SK-N-SH treated with all-trans-retinoic acid at 6 μM for 48 hours (cell line): ENCODE results near the gene SLC22A12.

Experiments
- ARNTL ChIP-seq: fragments of 450-650 bp; formaldehyde crosslinking; IDR thresholded peaks from 2 replicates; pipeline ENCODE4 v1.5.0; 2020; ENCODE audit warnings: low read depth, mild to moderate bottlenecking, moderate library complexity, borderline replicate concordance
- BACH2 ChIP-seq: fragments of 250-450 bp; sonication (Bioruptor Pico); IDR thresholded peaks from 2 replicates; pipeline ENCODE4 v1.9.0; 2021; ENCODE audit warnings: mild to moderate bottlenecking, borderline replicate concordance
- CSDC2 ChIP-seq: fragments of 250-450 bp; sonication (Bioruptor Pico); IDR thresholded peaks from 2 replicates; pipeline ENCODE4 v1.5.0; 2020; ENCODE audit warnings: mild to moderate bottlenecking, moderate library complexity
- ISL1 ChIP-seq: fragments of 250-450 bp; sonication (Bioruptor Pico); IDR thresholded peaks from 2 replicates; pipeline ENCODE4 v2.1.2; 2022; ENCODE audit warnings: mild to moderate bottlenecking, moderate library complexity
- PATZ1 ChIP-seq: fragments of 250-450 bp; sonication (Bioruptor Pico); IDR thresholded peaks from 2 replicates; pipeline ENCODE4 v1.8.0; 2020; ENCODE audit warnings: mild to moderate bottlenecking, moderate library complexity, borderline replicate concordance
- POU6F1 ChIP-seq: fragments of 250-450 bp; sonication (Bioruptor Pico); IDR thresholded peaks from 2 replicates; pipeline ENCODE4 v1.8.0; 2021; ENCODE audit warnings: low read depth, mild to moderate bottlenecking, moderate library complexity, borderline replicate concordance
- RARB ChIP-seq: fragments of 250-450 bp; sonication (Bioruptor Pico); IDR thresholded peaks from 2 replicates; pipeline ENCODE4 v1.8.0; 2021; ENCODE audit warnings: mild to moderate bottlenecking, moderate library complexity
- ZC3H10 ChIP-seq: fragments of 250-450 bp; sonication (Bioruptor Pico); IDR thresholded peaks from 2 replicates; pipeline ENCODE4 v1.5.1; 2021; ENCODE audit warnings: mild to moderate bottlenecking, moderate library complexity
- ZFP3 ChIP-seq: fragments of 250-450 bp; sonication (Bioruptor Pico); IDR thresholded peaks from 2 replicates; pipeline ENCODE4 v1.5.0; 2020; ENCODE audit warnings: mild to moderate bottlenecking, moderate library complexity
- ZFP30 ChIP-seq: fragments of 450-650 bp; formaldehyde crosslinking; IDR thresholded peaks from 2 replicates; pipeline ENCODE4 v1.5.0; 2022; ENCODE audit warnings: mild to moderate bottlenecking, moderate library complexity
- TF ChIP-seq, protein P1 (sequence below): fragments of 250-450 bp; sonication (Bioruptor Pico); IDR thresholded peaks from 2 replicates; pipeline ENCODE4 v1.5.0; 2020; ENCODE audit warnings: mild to moderate bottlenecking, moderate library complexity
- TF ChIP-seq, protein P2 (sequence below): fragments of 250-450 bp; sonication (Bioruptor Pico); IDR thresholded peaks from 2 replicates; pipeline ENCODE4 v1.5.1; 2020; ENCODE audit warnings: low read depth, mild to moderate bottlenecking, moderate library complexity

DNA sequence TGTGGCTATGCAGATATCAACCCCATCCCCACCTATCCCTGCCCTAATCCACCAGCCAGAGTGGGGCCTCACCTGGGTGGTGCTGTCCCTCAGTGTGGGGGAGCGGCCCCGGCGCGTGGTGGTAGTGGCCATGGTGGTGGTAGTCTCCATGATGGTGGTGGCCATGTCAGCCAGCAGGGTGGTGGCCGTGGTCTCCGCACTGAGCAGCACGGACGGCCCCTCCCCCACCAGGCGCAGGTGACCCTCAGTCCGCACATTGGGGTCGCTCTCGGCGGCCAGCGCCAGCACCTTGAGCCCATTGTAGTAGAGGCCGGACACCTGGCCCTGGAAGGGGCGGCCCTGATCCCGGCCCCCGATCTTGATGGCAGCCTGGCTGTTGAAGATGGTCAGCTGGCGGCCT is 31.7 kb downstream of the SLC22A12 start:
- TF ChIP-seq RARB (CRISPR knock-in tag) (no peak), BACH2 (CRISPR knock-in tag) (no peak), PATZ1 (no peak), ISL1 (CRISPR knock-in tag) (no peak), ZFP30 (no peak), CSDC2 (CRISPR knock-in tag) (no peak), ZFP3 (CRISPR knock-in tag) (no peak), POU6F1 (no peak), ARNTL (CRISPR knock-in tag) (no peak), ZC3H10 (CRISPR knock-in tag) (no peak)
- TF ChIP-seq, protein P1, sequence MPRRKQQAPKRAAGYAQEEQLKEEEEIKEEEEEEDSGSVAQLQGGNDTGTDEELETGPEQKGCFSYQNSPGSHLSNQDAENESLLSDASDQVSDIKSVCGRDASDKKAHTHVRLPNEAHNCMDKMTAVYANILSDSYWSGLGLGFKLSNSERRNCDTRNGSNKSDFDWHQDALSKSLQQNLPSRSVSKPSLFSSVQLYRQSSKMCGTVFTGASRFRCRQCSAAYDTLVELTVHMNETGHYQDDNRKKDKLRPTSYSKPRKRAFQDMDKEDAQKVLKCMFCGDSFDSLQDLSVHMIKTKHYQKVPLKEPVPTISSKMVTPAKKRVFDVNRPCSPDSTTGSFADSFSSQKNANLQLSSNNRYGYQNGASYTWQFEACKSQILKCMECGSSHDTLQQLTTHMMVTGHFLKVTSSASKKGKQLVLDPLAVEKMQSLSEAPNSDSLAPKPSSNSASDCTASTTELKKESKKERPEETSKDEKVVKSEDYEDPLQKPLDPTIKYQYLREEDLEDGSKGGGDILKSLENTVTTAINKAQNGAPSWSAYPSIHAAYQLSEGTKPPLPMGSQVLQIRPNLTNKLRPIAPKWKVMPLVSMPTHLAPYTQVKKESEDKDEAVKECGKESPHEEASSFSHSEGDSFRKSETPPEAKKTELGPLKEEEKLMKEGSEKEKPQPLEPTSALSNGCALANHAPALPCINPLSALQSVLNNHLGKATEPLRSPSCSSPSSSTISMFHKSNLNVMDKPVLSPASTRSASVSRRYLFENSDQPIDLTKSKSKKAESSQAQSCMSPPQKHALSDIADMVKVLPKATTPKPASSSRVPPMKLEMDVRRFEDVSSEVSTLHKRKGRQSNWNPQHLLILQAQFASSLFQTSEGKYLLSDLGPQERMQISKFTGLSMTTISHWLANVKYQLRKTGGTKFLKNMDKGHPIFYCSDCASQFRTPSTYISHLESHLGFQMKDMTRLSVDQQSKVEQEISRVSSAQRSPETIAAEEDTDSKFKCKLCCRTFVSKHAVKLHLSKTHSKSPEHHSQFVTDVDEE (CRISPR knock-in tag), result no peak
- TF ChIP-seq, protein P2, sequence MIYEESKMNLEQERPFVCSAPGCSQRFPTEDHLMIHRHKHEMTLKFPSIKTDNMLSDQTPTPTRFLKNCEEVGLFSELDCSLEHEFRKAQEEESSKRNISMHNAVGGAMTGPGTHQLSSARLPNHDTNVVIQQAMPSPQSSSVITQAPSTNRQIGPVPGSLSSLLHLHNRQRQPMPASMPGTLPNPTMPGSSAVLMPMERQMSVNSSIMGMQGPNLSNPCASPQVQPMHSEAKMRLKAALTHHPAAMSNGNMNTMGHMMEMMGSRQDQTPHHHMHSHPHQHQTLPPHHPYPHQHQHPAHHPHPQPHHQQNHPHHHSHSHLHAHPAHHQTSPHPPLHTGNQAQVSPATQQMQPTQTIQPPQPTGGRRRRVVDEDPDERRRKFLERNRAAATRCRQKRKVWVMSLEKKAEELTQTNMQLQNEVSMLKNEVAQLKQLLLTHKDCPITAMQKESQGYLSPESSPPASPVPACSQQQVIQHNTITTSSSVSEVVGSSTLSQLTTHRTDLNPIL (CRISPR knock-in tag), result no peak
